IMR-90 (cell line): ENCODE measurements around the gene ITFG2. TPM values are rescaled to one million over a fixed set of nuclear protein-coding genes. Genes with fewer than 3 reads are reported as not detected.

Source experiments
- ATAC-seq: fragments of 200-7000 bp; cut with Tn5 transposase; 2 replicates; pipeline ENCODE4 v1.9.1; 2020; ENCODE audit warnings: low read depth, mild to moderate bottlenecking, moderate library complexity
- BruUV-seq: library from RNA; stranded (reverse); fragments of 400-500 nt; replicated peaks from 2 replicates; lab custom pipeline; 2021; lab: Mats Ljungman, UMichigan
- CTCF ChIA-PET: fragments of 300-600 bp; formaldehyde crosslinking; extraction: SDS; loops from one replicate; lab custom pipeline; 2021; ENCODE audit warnings: antibody characterized with exemption; lab: Yijun Ruan, JAX
- POLR2A ChIA-PET: fragments of 300-600 bp; sonication (Branson Sonifier 250); formaldehyde crosslinking; loops from one replicate; lab custom pipeline; 2022; ENCODE audit warnings: antibody characterized with exemption; ENCODE audit not compliant: unreplicated experiment; lab: Charles Lee
- DNase-seq: peaks from one replicate; pipeline ENCODE4 v3.0.0; 2013
- H2AFZ ChIP-seq: replicated peaks from 2 replicates; pipeline ENCODE3; 2013; ENCODE audit warnings: low read length, mild to moderate bottlenecking; ENCODE audit not compliant: poor library complexity
- H2AK5ac ChIP-seq: 2 replicates; pipeline ENCODE4 v1.6.1; 2013; ENCODE audit warnings: low read depth, low read length, inconsistent platforms
- H2AK9ac ChIP-seq: replicated peaks from 2 replicates; pipeline ENCODE3; 2013; ENCODE audit warnings: mild to moderate bottlenecking, low read depth, low read length, moderate library complexity; ENCODE audit not compliant: poor library complexity
- H2BK120ac ChIP-seq: 2 replicates; pipeline ENCODE4 v1.6.1; 2013; ENCODE audit warnings: low read depth, low read length, inconsistent platforms
- H2BK15ac ChIP-seq: 3 replicates; pipeline ENCODE4 v1.6.1; 2013; ENCODE audit warnings: low read depth, low read length, inconsistent platforms
- H2BK20ac ChIP-seq: 2 replicates; pipeline ENCODE4 v1.6.1; 2013; ENCODE audit warnings: low read depth, mild to moderate bottlenecking, inconsistent platforms, low read length, moderate library complexity
- H2BK5ac ChIP-seq: 2 replicates; pipeline ENCODE4 v1.6.1; 2013; ENCODE audit warnings: mild to moderate bottlenecking, low read depth, low read length, inconsistent platforms; ENCODE audit not compliant: poor library complexity, severe bottlenecking
- H3K14ac ChIP-seq: replicated peaks from 2 replicates; pipeline ENCODE4 v1.6.1; 2013; ENCODE audit warnings: low read depth, low read length, inconsistent platforms
- H3K18ac ChIP-seq: 2 replicates; pipeline ENCODE4 v1.6.1; 2013; ENCODE audit warnings: low read depth, low read length, control low read depth
- H3K23ac ChIP-seq: 2 replicates; pipeline ENCODE4 v1.6.1; 2013; ENCODE audit warnings: low read depth, low read length, inconsistent platforms
- H3K27ac ChIP-seq: 2 replicates; pipeline ENCODE4 v1.5.1; 2013; ENCODE audit warnings: mild to moderate bottlenecking, control low read depth, low read length; ENCODE audit not compliant: insufficient read depth
- H3K27me3 ChIP-seq: 2 replicates; pipeline ENCODE4 v1.6.1; 2013; ENCODE audit warnings: low read length; ENCODE audit not compliant: control insufficient read depth, insufficient read depth
- H3K36me3 ChIP-seq: 2 replicates; pipeline ENCODE4 v1.6.1; 2013; ENCODE audit warnings: low read length, mixed read lengths; ENCODE audit not compliant: control insufficient read depth, insufficient read depth
- H3K4ac ChIP-seq: 2 replicates; pipeline ENCODE4 v1.6.1; 2013; ENCODE audit warnings: low read depth, low read length, inconsistent platforms
- H3K4me1 ChIP-seq: 2 replicates; pipeline ENCODE4 v1.6.1; 2013; ENCODE audit warnings: low read length, mixed read lengths; ENCODE audit not compliant: control insufficient read depth, insufficient read depth
- H3K4me2 ChIP-seq: 2 replicates; pipeline ENCODE4 v1.6.1; 2013; ENCODE audit warnings: low read depth, mild to moderate bottlenecking, control low read depth, low read length, moderate library complexity
- H3K4me3 ChIP-seq: 2 replicates; pipeline ENCODE4 v1.5.1; 2013; ENCODE audit warnings: low read depth, mild to moderate bottlenecking, control low read depth, low read length, moderate library complexity; ENCODE audit not compliant: insufficient read depth
- H3K56ac ChIP-seq: 2 replicates; pipeline ENCODE4 v1.6.1; 2013; ENCODE audit warnings: low read length, inconsistent platforms; ENCODE audit not compliant: insufficient read depth; ENCODE audit errors: extremely low read depth
- H3K79me1 ChIP-seq, 2 experiments: 2 replicates each; pipeline ENCODE4 v1.6.1; 2013; ENCODE audit warnings: low read length in 2 of 2, inconsistent platforms in 1 of 2, low read depth in 1 of 2
- H3K9ac ChIP-seq: 2 replicates; pipeline ENCODE4 v1.6.1; 2013; ENCODE audit warnings: low read depth, low read length, control low read depth
- H3K9me1 ChIP-seq: 2 replicates; pipeline ENCODE4 v1.6.1; 2013; ENCODE audit warnings: low read length, inconsistent platforms; ENCODE audit not compliant: insufficient read depth
- H3K9me3 ChIP-seq: 2 replicates; pipeline ENCODE4 v1.6.1; 2013; ENCODE audit warnings: low read length; ENCODE audit not compliant: control insufficient read depth, insufficient read depth
- H4K20me1 ChIP-seq: 2 replicates; pipeline ENCODE4 v1.6.1; 2013; ENCODE audit warnings: low read length, inconsistent platforms; ENCODE audit not compliant: insufficient read depth
- H4K5ac ChIP-seq: 2 replicates; pipeline ENCODE4 v1.6.1; 2013; ENCODE audit warnings: mild to moderate bottlenecking, low read depth, low read length, control low read depth
- H4K8ac ChIP-seq, 2 experiments: 2 replicates each; pipeline ENCODE4 v1.6.1; 2013; ENCODE audit warnings: low read depth in 2 of 2, low read length in 2 of 2, control low read depth in 1 of 2, inconsistent platforms in 1 of 2
- H4K91ac ChIP-seq: 2 replicates; pipeline ENCODE4 v1.6.1; 2013; ENCODE audit warnings: low read depth, low read length, inconsistent platforms; ENCODE audit not compliant: insufficient read depth
- BHLHE40 ChIP-seq: fragments of 150-350 bp; IDR thresholded peaks from 2 replicates; pipeline ENCODE4 v1.6.1; 2016; ENCODE audit warnings: mild to moderate bottlenecking, low read depth, low read length
- ELK1 ChIP-seq: fragments of 150-350 bp; IDR thresholded peaks from 2 replicates; pipeline ENCODE4 v1.6.1; 2016; ENCODE audit warnings: low read depth, mild to moderate bottlenecking, low read length, moderate library complexity, borderline replicate concordance
- NFE2L2 ChIP-seq: fragments of 150-350 bp; IDR thresholded peaks from 2 replicates; pipeline ENCODE4 v1.6.1; 2016; ENCODE audit warnings: low read depth, mild to moderate bottlenecking, low read length
- WGBS, 2 experiments: methylation state at CpG; one replicate each; pipeline versions ENCODE4 v1.1.5 to v1.1.7; 2013; ENCODE audit warnings: missing lambda C conversion rate in 2 of 2; ENCODE audit not compliant: insufficient read length in 1 of 2; ENCODE audit errors: extremely low coverage in 2 of 2; 5-methylcytosine and 5-hydroxymethylcytosine counted together
- dilution Hi-C: fragments of 300-500 bp; cut with HindIII; formaldehyde crosslinking; loops from one replicate; pipeline ENCODE4 v1.14.3; 2018; ENCODE audit warnings: low sequenced_read_pairs; ENCODE audit not compliant: unreplicated experiment
- in situ Hi-C: fragments of 300-500 bp; cut with MboI; formaldehyde crosslinking; loops from 3 replicates; pipeline ENCODE4 v1.14.3; 2019; ENCODE audit warnings: low sequenced_read_pairs, inconsistent platforms, mixed read lengths
- intact Hi-C: fragments of 100-400 bp; cut with micrococcal nuclease; formaldehyde crosslinking; loops from 2 replicates; pipeline ENCODE4 v1.10.0; 2022
- polyA plus RNA-seq, 3 experiments: library from polyadenylated mRNA; depleted of rRNA; stranded (reverse); fragments of >200 nt; gene quantifications; 2 replicates each; pipeline ENCODE4 v1.2.3, GENCODE V29; 2012; ENCODE audit warnings: low replicate concordance in 1 of 3
- total RNA-seq: library from RNA; depleted of rRNA; stranded (reverse); fragments of >200 nt; gene quantifications from 2 replicates; pipeline ENCODE4 v1.2.3, GENCODE V29; 2012
- TF ChIP-seq, protein P1 (sequence below): conservative IDR thresholded peaks from 2 replicates; pipeline ENCODE4 v1.5.1; 2012; ENCODE audit warnings: mild to moderate bottlenecking, low read depth, low read length, improper control_type of control experiment

Gene ITFG2
- total and polyA plus RNA-seq, 2 of the 4 experiments (the other 2 are of a cell fraction): 20.3 to 25.5 TPM

DNA sequence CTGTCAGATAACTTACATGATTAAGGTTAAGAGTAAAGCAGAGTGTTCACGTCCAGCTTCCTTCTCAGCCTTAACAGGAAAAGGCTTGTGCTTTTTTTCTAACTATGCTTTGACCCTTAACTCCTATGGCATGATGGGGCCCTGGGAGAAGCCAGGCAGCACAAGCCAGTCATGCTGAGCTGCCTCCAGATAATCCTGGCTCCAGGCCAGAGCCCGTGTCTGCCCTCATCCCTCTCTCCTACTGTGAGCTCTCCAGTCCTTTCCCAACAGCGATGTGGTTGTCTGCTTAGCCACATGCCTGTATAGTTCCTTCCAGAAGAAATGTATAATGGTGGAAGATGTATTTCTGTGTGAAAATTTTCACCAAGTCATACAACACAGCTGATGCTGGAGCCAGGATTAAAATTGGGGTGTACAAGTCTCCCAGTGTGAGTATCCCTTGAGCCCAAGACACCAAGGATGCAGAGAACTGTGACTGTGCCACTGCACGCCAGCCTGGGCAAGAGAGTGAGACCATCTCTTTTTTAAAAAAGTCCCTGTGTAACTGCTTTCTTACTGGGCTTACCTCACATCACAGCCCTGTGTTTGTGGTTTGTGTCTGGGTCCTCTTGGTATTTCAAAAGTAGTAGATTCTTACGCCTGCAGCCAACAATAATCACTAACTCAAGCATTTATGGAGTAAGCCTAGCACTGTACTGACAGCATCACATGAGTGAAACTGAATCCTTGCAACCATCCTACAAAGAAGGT lies 7.9 kb upstream of the ITFG2 start:
- peak overlapping the region; percentile 26; the same call in 1 of the 2 replicates for H3K23ac ChIP-seq
- no peak overlapping the region for H2AFZ ChIP-seq
- H2BK20ac ChIP-seq: no peak overlapping the region
- peak overlapping the region; percentile 40; the same call in 1 of the 2 replicates for H3K4ac ChIP-seq
- in situ Hi-C loops: no loop called here
- H3K27ac ChIP-seq: peak overlapping the region; percentile 36; the same call in 1 of the 2 replicates
- H3K79me1 ChIP-seq: peaks cover 0 to 16% of the 10 kb centered on the region in 2 experiments; a peak in 1 of 4 replicates
- H2AK5ac ChIP-seq: no peak overlapping the region; the same call in 1 of the 2 replicates
- ATAC-seq (peak; percentile 92), DNase-seq (peak; percentile 82)
- H3K56ac ChIP-seq: no peak overlapping the region
- no CpG with 5 or more reads among the region's 5 CpGs for WGBS, 2 experiments
- no peak overlapping the region; the same call in 1 of the 2 replicates for H3K9ac ChIP-seq
- H3K4me1 ChIP-seq: peaks cover 13% of the 10 kb centered on the region
- no peak overlapping the region for H3K18ac ChIP-seq
- H3K14ac ChIP-seq: no peak overlapping the region
- H3K9me3 ChIP-seq: no peaks in the 10 kb centered on the region
- H4K20me1 ChIP-seq: peaks cover 14% of the 10 kb centered on the region; the same call in 1 of the 2 replicates
- POLR2A ChIA-PET: interaction anchor here (0.8 kb wide), 1 partner anchor 230 kb away, joined by 3 read pairs; no protein-coding TSS in a partner anchor
- H3K9me1 ChIP-seq: 0 out of 2 replicates have a peak, but pooled peaks cover 13% of the 10 kb centered on the region
- H2BK120ac ChIP-seq: peak overlapping the region; percentile 11; the same call in 1 of the 2 replicates
- intact Hi-C loops: no loop called here
- peak overlapping the region; percentile 47 for H2BK5ac ChIP-seq
- no peak overlapping the region; the same call in 2 of the 3 replicates for H2BK15ac ChIP-seq
- TF ChIP-seq, protein P1, sequence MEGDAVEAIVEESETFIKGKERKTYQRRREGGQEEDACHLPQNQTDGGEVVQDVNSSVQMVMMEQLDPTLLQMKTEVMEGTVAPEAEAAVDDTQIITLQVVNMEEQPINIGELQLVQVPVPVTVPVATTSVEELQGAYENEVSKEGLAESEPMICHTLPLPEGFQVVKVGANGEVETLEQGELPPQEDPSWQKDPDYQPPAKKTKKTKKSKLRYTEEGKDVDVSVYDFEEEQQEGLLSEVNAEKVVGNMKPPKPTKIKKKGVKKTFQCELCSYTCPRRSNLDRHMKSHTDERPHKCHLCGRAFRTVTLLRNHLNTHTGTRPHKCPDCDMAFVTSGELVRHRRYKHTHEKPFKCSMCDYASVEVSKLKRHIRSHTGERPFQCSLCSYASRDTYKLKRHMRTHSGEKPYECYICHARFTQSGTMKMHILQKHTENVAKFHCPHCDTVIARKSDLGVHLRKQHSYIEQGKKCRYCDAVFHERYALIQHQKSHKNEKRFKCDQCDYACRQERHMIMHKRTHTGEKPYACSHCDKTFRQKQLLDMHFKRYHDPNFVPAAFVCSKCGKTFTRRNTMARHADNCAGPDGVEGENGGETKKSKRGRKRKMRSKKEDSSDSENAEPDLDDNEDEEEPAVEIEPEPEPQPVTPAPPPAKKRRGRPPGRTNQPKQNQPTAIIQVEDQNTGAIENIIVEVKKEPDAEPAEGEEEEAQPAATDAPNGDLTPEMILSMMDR: no peak
- TF ChIP-seq NFE2L2 (peak; percentile 38; the same call in 1 of the 2 replicates), BHLHE40 (0 out of 2 replicates have a peak, but pooled peaks have one; percentile 17), ELK1 (no peak)
- H3K27me3 ChIP-seq: no peaks in the 10 kb centered on the region
- CTCF ChIA-PET: interaction anchor here (1.1 kb wide), 1 partner anchor 65 kb away, joined by 3 read pairs; no protein-coding TSS in a partner anchor
- peak overlapping the region; percentile 74 for H2AK9ac ChIP-seq
- peak overlapping the region in 1 of 2 experiments; percentile 51; a peak in 1 of 4 replicates for H4K8ac ChIP-seq
- H3K36me3 ChIP-seq: peaks cover 24% of the 10 kb centered on the region
- no peak overlapping the region for H3K4me3 ChIP-seq
- H3K4me2 ChIP-seq: peak overlapping the region; percentile 45; the same call in 1 of the 2 replicates
- BruUV-seq: no TSS peak
- H4K91ac ChIP-seq: no peak overlapping the region
- H4K5ac ChIP-seq: no peak overlapping the region
- dilution Hi-C loops: no loop called here
